Upper lobe of left lung (tissue), 4 donors: Measurements from ENCODE around the gene NPIPA3.
"Not testable (repeated sequence)": the region's sequence is repeated elsewhere in the genome, so short reads cannot be mapped to it uniquely, and the experiment has no call there.

Experiments used
- CTCF ChIP-seq, 6 experiments: fragments of 450-650 bp in 4 of 6; fragments of 200-600 bp in 2 of 6; sonication (generic) in 2 of 6; IDR thresholded peaks; one replicate each; pipeline ENCODE4 v1.5.1; 2016 to 2019; ENCODE audit warnings: antibody characterized with exemption in 6 of 6
- EP300 ChIP-seq, 4 donors: sonication (generic); formaldehyde crosslinking; IDR thresholded peaks; one replicate each; pipeline ENCODE4 v1.5.1; 2017; ENCODE audit warnings: antibody characterized with exemption in 4 of 4, control low read depth in 2 of 4
- POLR2A ChIP-seq, 4 donors: fragments of 450-650 bp; IDR thresholded peaks; one replicate each; pipeline ENCODE4 v1.5.1; 2016 to 2017; ENCODE audit warnings: antibody characterized with exemption in 4 of 4, mild to moderate bottlenecking in 2 of 4
- POLR2AphosphoS5 ChIP-seq, 2 donors: sonication (generic); formaldehyde crosslinking; IDR thresholded peaks; one replicate each; pipeline ENCODE4 v1.5.1; 2017; ENCODE audit warnings: antibody characterized with exemption in 2 of 2

GRCh38 chr16:14773654-14774053 lies 70.4 kb downstream of the NPIPA3 start:
- not testable (repeated sequence) for TF ChIP-seq EP300, CTCF, POLR2AphosphoS5, POLR2A (IDR thresholded peaks at IDR 0.05)
